ENCODE data around the gene THAP6. TPM values are rescaled to one million over a fixed set of nuclear protein-coding genes. Genes with fewer than 3 reads are reported as not detected.

The THAP6 gene
- total RNA-seq, 1 experiment from 2014 or later, result 11.7 TPM

GRCh38 chr4:75549019-75549418 is 34.7 kb downstream of the THAP6 start:
- TF ChIP-seq CTCF (conservative IDR thresholded peaks at IDR 0.05), result no peak
- H3K18ac ChIP-seq (ENCODE audit: insufficient read length, low read depth, low read length), result no peak overlapping the region

More at GRCh38 chr4:75549019-75549418, 34.7 kb downstream of the THAP6 start:
- H3K27ac ChIP-seq (ENCODE audit: insufficient read length, low read depth, low read length), result no peak overlapping the region
- H3K9me3 ChIP-seq (ENCODE audit: control insufficient read depth, low read depth, low read length), result no peaks in the 10 kb centered on the region
- H3K4me2 ChIP-seq (ENCODE audit: insufficient read depth, insufficient read length, low read length), result no peak overlapping the region
- no peak overlapping the region for H2BK5ac ChIP-seq (ENCODE audit: insufficient read length, low read length)
- H2AFZ ChIP-seq (ENCODE audit: low read length), result no peak overlapping the region
- no peak overlapping the region for H2BK120ac ChIP-seq (ENCODE audit: low read depth, low read length, poor library complexity, severe bottlenecking)
- no peaks in the 10 kb centered on the region for H3K27me3 Mint-ChIP-seq (ENCODE audit: low read depth)
- no peak overlapping the region for H3T11ph ChIP-seq (ENCODE audit: low read length)
- H2AK5ac ChIP-seq (ENCODE audit: insufficient read length, low read length), result no peak overlapping the region
- H2BK15ac ChIP-seq (ENCODE audit: low read depth, low read length), result no peak overlapping the region
- WGBS (ENCODE audit: extremely low coverage, insufficient read length, low lambda C conversion rate), result no CpG with 5 or more reads among the region's 2 CpGs
- no peak overlapping the region for H3K56ac ChIP-seq (ENCODE audit: insufficient read length, low read depth, low read length)
- no peak overlapping the region for H3K9ac ChIP-seq (ENCODE audit: extremely low read depth, insufficient read length, low read length)
- no peaks in the 10 kb centered on the region for H3K79me2 ChIP-seq (ENCODE audit: insufficient read depth, low read length)
- no peaks in the 10 kb centered on the region for H3K27me3 ChIP-seq (ENCODE audit: insufficient read depth, low read length)
- no peak overlapping the region for H3K27ac Mint-ChIP-seq
- H4K5ac ChIP-seq (ENCODE audit: insufficient read length, low read depth, low read length), result no peak overlapping the region
- peak overlapping the region; percentile 72 for H4K8ac ChIP-seq (replicated peaks; ENCODE audit: insufficient read length, low read depth, low read length)
- H3K4ac ChIP-seq (ENCODE audit: low read depth, low read length), result no peak overlapping the region
- H4K91ac ChIP-seq (ENCODE audit: insufficient read length, low read depth, low read length), result no peak overlapping the region
- no peaks in the 10 kb centered on the region for H4K20me1 ChIP-seq (ENCODE audit: control insufficient read depth, insufficient read depth, insufficient read length)
- peaks cover 0 to 5% of the 10 kb centered on the region in 2 experiments; a peak in 1 of 4 replicates for H3K4me1 Mint-ChIP-seq
- no peak for DNase-seq
- H3K4me1 ChIP-seq (ENCODE audit: insufficient read depth, low read length), result no peaks in the 10 kb centered on the region; the same call in 1 of the 2 replicates
- H2BK20ac ChIP-seq (ENCODE audit: low read depth, low read length, poor library complexity, severe bottlenecking), result no peak overlapping the region
- no peak overlapping the region for H2BK12ac ChIP-seq (ENCODE audit: insufficient read length, low read depth, low read length)
- no peak overlapping the region for H3K14ac ChIP-seq (ENCODE audit: insufficient read depth, low read length)
- no peaks in the 10 kb centered on the region for H3K9me3 Mint-ChIP-seq
- H3K23me2 ChIP-seq (ENCODE audit: insufficient read length, low read depth, low read length, poor library complexity, severe bottlenecking), result no peaks in the 10 kb centered on the region
- peaks cover 0 to 4% (median 0%) of the 10 kb centered on the region in 3 experiments; a peak in 1 of 7 replicates for H3K36me3 Mint-ChIP-seq (ENCODE audit: insufficient read depth in 1 of 3, low read depth in 3 of 3)
- no peaks in the 10 kb centered on the region for H3K79me1 ChIP-seq (ENCODE audit: insufficient read depth, low read depth, low read length, poor library complexity, severe bottlenecking)
- H3K4me3 Mint-ChIP-seq, result no peak overlapping the region
- no peak overlapping the region for H3K23ac ChIP-seq (ENCODE audit: insufficient read length, low read depth, low read length)
